HepG2 (cell line): ENCODE data around the gene KIF24. TPM values are rescaled to one million over a fixed set of nuclear protein-coding genes. Genes with fewer than 3 reads are reported as not detected.

Source experiments
- ARNT2 ChIP-seq: sonication (generic); formaldehyde crosslinking; IDR thresholded peaks from 2 replicates; pipeline ENCODE4 v1.8.0; 2022; ENCODE audit warnings: mild to moderate bottlenecking, low read depth, missing genetic modification reagents, moderate library complexity
- ATF1 ChIP-seq: IDR thresholded peaks from 2 replicates; pipeline ENCODE4 v1.6.1; 2016; ENCODE audit warnings: mild to moderate bottlenecking, control low read depth
- HMG20B ChIP-seq: conservative IDR thresholded peaks from 2 replicates; pipeline ENCODE4 v1.6.1; 2016; ENCODE audit warnings: missing genetic modification reagents, missing compliant biosample characterization
- PHF21A ChIP-seq: sonication (generic); formaldehyde crosslinking; IDR thresholded peaks from 2 replicates; pipeline ENCODE4 v1.5.0; 2020; ENCODE audit warnings: mild to moderate bottlenecking, missing genetic modification reagents
- RBM22 ChIP-seq: fragments of 200-400 bp; formaldehyde crosslinking; optimal IDR thresholded peaks from 2 replicates; pipeline ENCODE3; 2017; ENCODE audit warnings: mild to moderate bottlenecking, low read length, moderate library complexity
- RFXAP ChIP-seq: sonication (generic); formaldehyde crosslinking; IDR thresholded peaks from 2 replicates; pipeline ENCODE4 v1.4.0; 2020; ENCODE audit warnings: missing genetic modification reagents, borderline replicate concordance
- RXRA ChIP-seq: sonication (generic); formaldehyde crosslinking; IDR thresholded peaks from 2 replicates; pipeline ENCODE4 v1.5.1; 2020; ENCODE audit warnings: missing genetic modification reagents
- TBX2 ChIP-seq: sonication (generic); formaldehyde crosslinking; IDR thresholded peaks from 2 replicates; pipeline ENCODE4 v1.5.0; 2020; ENCODE audit warnings: missing genetic modification reagents, mild to moderate bottlenecking, borderline replicate concordance
- YY1 ChIP-seq: IDR thresholded peaks from 2 replicates; pipeline ENCODE4 v1.6.1; 2011; ENCODE audit warnings: low read length, low read depth, moderate library complexity, mild to moderate bottlenecking; ENCODE audit not compliant: insufficient read depth, insufficient replicate concordance
- ZFP90 ChIP-seq: sonication (generic); formaldehyde crosslinking; IDR thresholded peaks from 2 replicates; pipeline ENCODE4 v1.8.0; 2022; ENCODE audit warnings: missing genetic modification reagents, mild to moderate bottlenecking, inconsistent platforms, borderline replicate concordance
- ZFY ChIP-seq: sonication (generic); formaldehyde crosslinking; IDR thresholded peaks from 2 replicates; pipeline ENCODE4 v1.4.0; 2020; ENCODE audit warnings: missing genetic modification reagents
- ZNF781 ChIP-seq: sonication (generic); formaldehyde crosslinking; IDR thresholded peaks from 2 replicates; pipeline ENCODE4 v1.5.1; 2020; ENCODE audit warnings: borderline replicate concordance, mild to moderate bottlenecking, missing genetic modification reagents; ENCODE audit errors: not compliant biosample characterization
- polyA plus RNA-seq, 8 experiments: library from polyadenylated mRNA; depleted of rRNA in 3 of 8; stranded (reverse) in 7 of 8; unstranded in 1 of 8; fragments of >200 nt; fragmentation: Illumina TruSeq in 4 of 8; extraction: Trizol in 4 of 8; gene quantifications; 2 replicates each; pipeline versions ENCODE4 v1.2.1 to v1.2.3, GENCODE V29; 2011 to 2016; ENCODE audit warnings: low read depth in 4 of 8, missing spikeins in 1 of 8, mixed read lengths in 1 of 8; ENCODE audit not compliant: insufficient read depth in 1 of 8
- total RNA-seq, 5 experiments: library from RNA; depleted of rRNA; stranded (reverse); fragments of >200 nt; fragmentation: Illumina TruSeq; extraction: Trizol; gene quantifications; 2 replicates each; pipeline ENCODE4 v1.2.3, GENCODE V29; 2016; ENCODE audit warnings: low read depth in 1 of 5
- TF ChIP-seq, protein P1 (sequence below), 2 experiments: fragments of 450-650 bp in 1 of 2; sonication (generic) in 1 of 2; formaldehyde crosslinking in 1 of 2; IDR thresholded peaks; 2 replicates each; pipeline versions ENCODE4 v1.6.1 to v1.8.0; 2016 to 2022; ENCODE audit warnings: antibody characterized with exemption in 1 of 2, mild to moderate bottlenecking in 1 of 2, missing genetic modification reagents in 1 of 2
- TF ChIP-seq, protein P2 (sequence below): sonication (generic); formaldehyde crosslinking; IDR thresholded peaks from 2 replicates; pipeline ENCODE4 v1.4.0; 2020; ENCODE audit warnings: missing genetic modification reagents
- TF ChIP-seq, protein P3 (sequence below): sonication (generic); formaldehyde crosslinking; IDR thresholded peaks from 2 replicates; pipeline ENCODE4 v1.8.1; 2023; ENCODE audit warnings: mild to moderate bottlenecking, moderate library complexity, missing genetic modification reagents
- TF ChIP-seq, protein P4 (sequence below): sonication (generic); formaldehyde crosslinking; IDR thresholded peaks from 2 replicates; pipeline ENCODE4 v1.4.0; 2020; ENCODE audit warnings: missing genetic modification reagents

KIF24 gene
- total and polyA plus RNA-seq, 2 of the 13 experiments (the other 11 are each of a cell fraction or from before 2014, with no cell fraction given), result 1.1 to 3.0 TPM

DNA sequence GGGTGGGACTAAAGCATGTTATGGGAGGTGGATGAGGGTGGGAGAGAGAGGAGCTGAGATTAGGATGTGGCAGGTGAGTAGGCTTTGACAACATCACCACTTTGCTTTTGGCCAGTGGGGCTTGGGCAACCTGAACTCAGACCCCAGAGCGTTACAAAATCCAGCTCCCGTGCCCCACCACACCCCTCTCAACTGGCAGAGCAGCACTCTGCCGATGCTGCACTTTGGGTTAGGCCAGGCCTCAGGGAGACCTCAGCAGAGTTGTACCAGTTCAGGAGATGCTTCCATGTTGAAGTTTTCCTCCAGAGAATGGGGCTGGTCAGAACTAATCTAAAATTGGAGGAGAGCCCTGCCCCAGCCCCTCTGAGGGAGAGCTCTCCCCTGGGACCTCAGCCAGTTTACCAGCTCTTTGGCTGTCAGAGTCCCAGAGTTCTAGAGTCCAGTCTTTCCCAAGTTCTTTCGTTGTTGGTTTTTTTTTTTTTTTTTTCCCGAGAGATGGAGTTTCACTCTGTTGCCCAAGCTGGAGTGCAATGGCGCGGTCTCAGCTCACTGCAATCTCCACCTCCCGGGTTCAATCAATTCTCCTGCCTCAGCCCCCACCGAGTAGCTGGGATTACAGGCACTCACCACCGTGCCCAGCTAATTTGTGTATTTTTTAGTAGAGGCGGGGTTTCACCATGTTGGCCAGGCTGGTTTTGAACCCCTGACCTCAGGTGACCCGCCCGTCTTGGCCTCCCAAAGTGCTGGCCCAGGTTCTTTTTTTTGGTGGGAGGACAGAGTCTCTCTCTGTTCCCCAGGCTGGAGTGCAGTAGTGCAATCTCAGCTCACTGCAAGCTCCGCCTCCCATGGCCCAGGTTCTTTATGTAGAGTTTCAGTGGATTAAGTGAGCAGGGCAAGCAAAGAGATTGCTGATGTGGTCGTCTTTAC, 18.1 kb upstream of the KIF24 start (continued):
- TF ChIP-seq, protein P1, sequence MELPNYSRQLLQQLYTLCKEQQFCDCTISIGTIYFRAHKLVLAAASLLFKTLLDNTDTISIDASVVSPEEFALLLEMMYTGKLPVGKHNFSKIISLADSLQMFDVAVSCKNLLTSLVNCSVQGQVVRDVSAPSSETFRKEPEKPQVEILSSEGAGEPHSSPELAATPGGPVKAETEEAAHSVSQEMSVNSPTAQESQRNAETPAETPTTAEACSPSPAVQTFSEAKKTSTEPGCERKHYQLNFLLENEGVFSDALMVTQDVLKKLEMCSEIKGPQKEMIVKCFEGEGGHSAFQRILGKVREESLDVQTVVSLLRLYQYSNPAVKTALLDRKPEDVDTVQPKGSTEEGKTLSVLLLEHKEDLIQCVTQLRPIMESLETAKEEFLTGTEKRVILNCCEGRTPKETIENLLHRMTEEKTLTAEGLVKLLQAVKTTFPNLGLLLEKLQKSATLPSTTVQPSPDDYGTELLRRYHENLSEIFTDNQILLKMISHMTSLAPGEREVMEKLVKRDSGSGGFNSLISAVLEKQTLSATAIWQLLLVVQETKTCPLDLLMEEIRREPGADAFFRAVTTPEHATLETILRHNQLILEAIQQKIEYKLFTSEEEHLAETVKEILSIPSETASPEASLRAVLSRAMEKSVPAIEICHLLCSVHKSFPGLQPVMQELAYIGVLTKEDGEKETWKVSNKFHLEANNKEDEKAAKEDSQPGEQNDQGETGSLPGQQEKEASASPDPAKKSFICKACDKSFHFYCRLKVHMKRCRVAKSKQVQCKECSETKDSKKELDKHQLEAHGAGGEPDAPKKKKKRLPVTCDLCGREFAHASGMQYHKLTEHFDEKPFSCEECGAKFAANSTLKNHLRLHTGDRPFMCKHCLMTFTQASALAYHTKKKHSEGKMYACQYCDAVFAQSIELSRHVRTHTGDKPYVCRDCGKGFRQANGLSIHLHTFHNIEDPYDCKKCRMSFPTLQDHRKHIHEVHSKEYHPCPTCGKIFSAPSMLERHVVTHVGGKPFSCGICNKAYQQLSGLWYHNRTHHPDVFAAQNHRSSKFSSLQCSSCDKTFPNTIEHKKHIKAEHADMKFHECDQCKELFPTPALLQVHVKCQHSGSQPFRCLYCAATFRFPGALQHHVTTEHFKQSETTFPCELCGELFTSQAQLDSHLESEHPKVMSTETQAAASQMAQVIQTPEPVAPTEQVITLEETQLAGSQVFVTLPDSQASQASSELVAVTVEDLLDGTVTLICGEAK (IDR thresholded peaks at IDR 0.05), result no peak
- TF ChIP-seq, protein P1 (CRISPR knock-in tag; IDR thresholded peaks at IDR 0.05), result no peak
- TF ChIP-seq ATF1 (CRISPR knock-in tag) (no peak), HMG20B (CRISPR knock-in tag) (no peak), YY1 (no peak), ZFP90 (no peak), ARNT2 (CRISPR knock-in tag) (no peak), ZNF781 (peak; percentile 65), TBX2 (CRISPR knock-in tag) (peak; percentile 54; the same call in 1 of the 2 replicates), RFXAP (CRISPR knock-in tag) (no peak), RBM22 (no peak), ZFY (CRISPR knock-in tag) (0 out of 2 replicates have a peak, but pooled peaks have one; percentile 6), RXRA (CRISPR knock-in tag) (peak; percentile 38; the same call in 1 of the 2 replicates), PHF21A (no peak)
- TF ChIP-seq, protein P2, sequence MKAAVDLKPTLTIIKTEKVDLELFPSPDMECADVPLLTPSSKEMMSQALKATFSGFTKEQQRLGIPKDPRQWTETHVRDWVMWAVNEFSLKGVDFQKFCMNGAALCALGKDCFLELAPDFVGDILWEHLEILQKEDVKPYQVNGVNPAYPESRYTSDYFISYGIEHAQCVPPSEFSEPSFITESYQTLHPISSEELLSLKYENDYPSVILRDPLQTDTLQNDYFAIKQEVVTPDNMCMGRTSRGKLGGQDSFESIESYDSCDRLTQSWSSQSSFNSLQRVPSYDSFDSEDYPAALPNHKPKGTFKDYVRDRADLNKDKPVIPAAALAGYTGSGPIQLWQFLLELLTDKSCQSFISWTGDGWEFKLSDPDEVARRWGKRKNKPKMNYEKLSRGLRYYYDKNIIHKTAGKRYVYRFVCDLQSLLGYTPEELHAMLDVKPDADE, result no peak
- TF ChIP-seq, protein P3, sequence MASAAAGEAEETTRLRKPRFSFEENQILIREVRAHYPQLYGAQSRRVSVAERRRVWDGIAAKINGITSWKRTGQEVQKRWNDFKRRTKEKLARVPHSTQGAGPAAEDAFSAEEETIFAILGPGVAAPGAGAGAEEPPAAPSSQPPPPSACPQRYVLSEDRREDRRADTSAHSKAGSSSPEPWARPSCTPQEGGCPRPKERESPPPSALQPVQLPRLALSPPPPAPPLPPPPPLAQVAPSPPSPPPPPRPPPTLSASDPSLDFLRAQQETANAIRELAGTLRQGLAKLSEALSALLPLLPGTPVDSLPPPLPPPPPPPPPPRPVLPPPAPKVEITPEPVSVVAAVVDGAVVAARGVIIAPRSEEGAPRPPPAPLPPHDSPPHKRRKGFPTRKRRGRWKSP (CRISPR knock-in tag), result no peak
- TF ChIP-seq, protein P4, sequence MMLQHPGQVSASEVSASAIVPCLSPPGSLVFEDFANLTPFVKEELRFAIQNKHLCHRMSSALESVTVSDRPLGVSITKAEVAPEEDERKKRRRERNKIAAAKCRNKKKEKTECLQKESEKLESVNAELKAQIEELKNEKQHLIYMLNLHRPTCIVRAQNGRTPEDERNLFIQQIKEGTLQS (CRISPR knock-in tag), result no peak
